Adrenal gland (tissue), 5 donors: ENCODE data around the gene CUL7.

Experiments used
- CTCF ChIP-seq, 6 experiments: fragments of 450-650 bp in 4 of 6; fragments of 200-600 bp in 2 of 6; sonication (generic) in 1 of 6; IDR thresholded peaks; 1 replicate in 5 of 6; 2 replicates in 1 of 6; pipeline versions ENCODE4 v1.5.1 to v1.8.0; 2016 to 2021; ENCODE audit warnings: antibody characterized with exemption in 6 of 6, mild to moderate bottlenecking in 2 of 6, moderate library complexity in 1 of 6
- POLR2A ChIP-seq, 2 donors: fragments of 450-650 bp; IDR thresholded peaks; one replicate each; pipeline ENCODE4 v1.6.1; 2017; ENCODE audit warnings: antibody characterized with exemption in 2 of 2, mild to moderate bottlenecking in 2 of 2, moderate library complexity in 1 of 2
- donor health status: DM: no; HTN: no; CAD: no.

- TF ChIP-seq POLR2A (IDR thresholded peaks at IDR 0.05) (no peak), CTCF (IDR thresholded peaks at IDR 0.05) (no peak)
These were observed 35.8 kb upstream of the CUL7 start for GRCh38 chr6:43089467-43089866.
